CD4-positive, alpha-beta T cell (primary cell): Measurements from ENCODE around the gene TIMM22. TPM values are rescaled to one million over a fixed set of nuclear protein-coding genes. Genes with fewer than 3 reads are reported as not detected.
"Not testable (repeated sequence)": the region's sequence is repeated elsewhere in the genome, so short reads cannot be mapped to it uniquely, and the experiment has no call there.

Experiments
- ATAC-seq: fragments of 200-7000 bp; cut with Tn5 transposase; one replicate; pipeline ENCODE4 v1.10.0; 2022; ENCODE audit warnings: mild to moderate bottlenecking; ENCODE audit not compliant: poor library complexity
- CTCF ChIA-PET: fragments of 350-600 bp; sonication (Branson Sonifier 250); formaldehyde crosslinking; loops from one replicate; lab custom pipeline; 2021; ENCODE audit warnings: antibody characterized with exemption, inconsistent platforms; lab: Charles Lee
- POLR2A ChIA-PET: fragments of 350-600 bp; sonication (Branson Sonifier 250); formaldehyde crosslinking; loops from one replicate; lab custom pipeline; 2021; ENCODE audit warnings: antibody characterized with exemption, inconsistent platforms; lab: Charles Lee
- DNase-seq, 14 experiments: peaks; one replicate each; pipeline ENCODE4 v3.0.0-alpha.2; 2013 to 2020; ENCODE audit warnings: mixed read lengths in 2 of 14
- H3K27ac ChIP-seq, 2 donors: one replicate each; pipeline versions ENCODE4 v1.5.1 to v1.7.0; 2013; ENCODE audit warnings: low read length in 2 of 2, low read depth in 1 of 2, mild to moderate bottlenecking in 1 of 2
- H3K27me3 ChIP-seq, 2 experiments: 1 replicate in 1 of 2; 2 replicates in 1 of 2; pipeline versions ENCODE4 v1.6.1 to v1.7.0; 2013; ENCODE audit warnings: low read length in 2 of 2, control low read depth in 1 of 2, mild to moderate bottlenecking in 1 of 2, moderate library complexity in 1 of 2; ENCODE audit not compliant: insufficient read depth in 2 of 2, control insufficient read depth in 1 of 2
- H3K36me3 ChIP-seq: one replicate; pipeline ENCODE4 v1.6.1; 2013; ENCODE audit warnings: low read length, control low read depth; ENCODE audit not compliant: insufficient read depth
- H3K4me1 ChIP-seq: one replicate; pipeline ENCODE4 v1.6.1; 2013; ENCODE audit warnings: low read length, control low read depth; ENCODE audit not compliant: insufficient read depth
- H3K4me3 ChIP-seq: one replicate; pipeline ENCODE4 v1.5.1; 2013; ENCODE audit warnings: mild to moderate bottlenecking, low read length, moderate library complexity
- H3K9me3 ChIP-seq, 2 experiments: 1 replicate in 1 of 2; 2 replicates in 1 of 2; pipeline versions ENCODE4 v1.6.1 to v1.7.0; 2013; ENCODE audit warnings: low read length in 2 of 2, mild to moderate bottlenecking in 2 of 2, control low read depth in 1 of 2, moderate library complexity in 1 of 2; ENCODE audit not compliant: control insufficient read depth in 1 of 2, insufficient read depth in 1 of 2
- H3K27ac Mint-ChIP-seq: one replicate; pipeline ENCODE4 v1.8.0; 2020; ENCODE audit warnings: mixed read lengths
- H3K27me3 Mint-ChIP-seq: one replicate; pipeline ENCODE4 v1.8.0; 2021; ENCODE audit warnings: mixed read lengths
- H3K36me3 Mint-ChIP-seq: one replicate; pipeline ENCODE4 v1.8.0; 2021; ENCODE audit warnings: low read depth, mixed read lengths
- H3K4me1 Mint-ChIP-seq: one replicate; pipeline ENCODE4 v1.8.0; 2021; ENCODE audit warnings: low read depth, mixed read lengths
- H3K4me3 Mint-ChIP-seq: one replicate; pipeline ENCODE4 v1.8.0; 2020; ENCODE audit warnings: mild to moderate bottlenecking, mixed read lengths
- H3K9me3 Mint-ChIP-seq: one replicate; pipeline ENCODE4 v1.8.0; 2020; ENCODE audit warnings: mixed read lengths
- intact Hi-C, 2 experiments: fragments of 100-400 bp; cut with DNase I in 1 of 2; cut with micrococcal nuclease in 1 of 2; formaldehyde crosslinking; loops; one replicate each; pipeline versions ENCODE4 v1.15.1 to v1.9.0; 2023 to 2025; cut with DNase I, micrococcal nuclease
- total RNA-seq, 174 experiments: library from RNA in 2 of 174; stranded (reverse) in 2 of 174; gene quantifications; one replicate each; pipeline ENCODE4 v1.2.3 and lab custom pipeline; 2021 to 2026
- TF ChIP-seq, protein P1 (sequence below): fragments of 200-600 bp; IDR thresholded peaks from one replicate; pipeline ENCODE4 v1.8.0; 2022; ENCODE audit warnings: antibody characterized with exemption, mild to moderate bottlenecking

TIMM22 gene
- total RNA-seq, 2 experiments from 2014 or later: 10.2 to 10.9 TPM

DNA sequence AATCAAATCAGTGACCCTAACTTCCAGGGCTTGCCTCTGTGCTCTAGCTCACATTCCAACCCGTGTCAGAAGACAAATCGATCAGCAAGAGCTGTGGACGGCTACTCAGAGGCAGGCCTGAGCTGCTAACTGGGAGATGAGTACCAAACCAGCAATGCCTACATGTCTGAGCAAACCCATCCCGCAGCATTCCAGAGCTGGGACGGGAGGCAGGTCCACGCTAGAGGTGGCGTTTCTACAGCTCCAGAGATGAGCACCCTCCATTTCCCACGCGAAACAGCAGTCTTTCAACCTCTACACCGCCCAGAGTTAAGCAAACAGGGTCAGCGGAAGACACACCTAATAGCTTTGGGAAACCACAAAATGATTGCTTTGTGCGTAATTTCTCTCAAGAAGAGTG is 23.9 kb upstream of the TIMM22 start:
- Mint-ChIP-seq H3K27me3 (peaks cover 73% of the 10 kb centered on the region), H3K4me3 (no peak overlapping the region), H3K4me1 (peaks cover 2% of the 10 kb centered on the region), H3K36me3 (no peaks in the 10 kb centered on the region), H3K9me3 (no peaks in the 10 kb centered on the region), H3K27ac (no peak overlapping the region)
- POLR2A ChIA-PET: no interaction called here
- DNase-seq: no peak
- no peak overlapping the region for H3K4me3 ChIP-seq
- intact Hi-C loops: no loop called here
- peaks cover 2% of the 10 kb centered on the region for H3K4me1 ChIP-seq
- no peak overlapping the region for H3K27ac ChIP-seq
- ATAC-seq: no peak
- H3K9me3 ChIP-seq: no peaks in the 10 kb centered on the region
- H3K36me3 ChIP-seq: no peaks in the 10 kb centered on the region
- H3K27me3 ChIP-seq: peaks cover 23 to 36% of the 10 kb centered on the region in 2 experiments
- CTCF ChIA-PET: no interaction called here
- TF ChIP-seq, protein P1, sequence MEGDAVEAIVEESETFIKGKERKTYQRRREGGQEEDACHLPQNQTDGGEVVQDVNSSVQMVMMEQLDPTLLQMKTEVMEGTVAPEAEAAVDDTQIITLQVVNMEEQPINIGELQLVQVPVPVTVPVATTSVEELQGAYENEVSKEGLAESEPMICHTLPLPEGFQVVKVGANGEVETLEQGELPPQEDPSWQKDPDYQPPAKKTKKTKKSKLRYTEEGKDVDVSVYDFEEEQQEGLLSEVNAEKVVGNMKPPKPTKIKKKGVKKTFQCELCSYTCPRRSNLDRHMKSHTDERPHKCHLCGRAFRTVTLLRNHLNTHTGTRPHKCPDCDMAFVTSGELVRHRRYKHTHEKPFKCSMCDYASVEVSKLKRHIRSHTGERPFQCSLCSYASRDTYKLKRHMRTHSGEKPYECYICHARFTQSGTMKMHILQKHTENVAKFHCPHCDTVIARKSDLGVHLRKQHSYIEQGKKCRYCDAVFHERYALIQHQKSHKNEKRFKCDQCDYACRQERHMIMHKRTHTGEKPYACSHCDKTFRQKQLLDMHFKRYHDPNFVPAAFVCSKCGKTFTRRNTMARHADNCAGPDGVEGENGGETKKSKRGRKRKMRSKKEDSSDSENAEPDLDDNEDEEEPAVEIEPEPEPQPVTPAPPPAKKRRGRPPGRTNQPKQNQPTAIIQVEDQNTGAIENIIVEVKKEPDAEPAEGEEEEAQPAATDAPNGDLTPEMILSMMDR: no peak

DNA sequence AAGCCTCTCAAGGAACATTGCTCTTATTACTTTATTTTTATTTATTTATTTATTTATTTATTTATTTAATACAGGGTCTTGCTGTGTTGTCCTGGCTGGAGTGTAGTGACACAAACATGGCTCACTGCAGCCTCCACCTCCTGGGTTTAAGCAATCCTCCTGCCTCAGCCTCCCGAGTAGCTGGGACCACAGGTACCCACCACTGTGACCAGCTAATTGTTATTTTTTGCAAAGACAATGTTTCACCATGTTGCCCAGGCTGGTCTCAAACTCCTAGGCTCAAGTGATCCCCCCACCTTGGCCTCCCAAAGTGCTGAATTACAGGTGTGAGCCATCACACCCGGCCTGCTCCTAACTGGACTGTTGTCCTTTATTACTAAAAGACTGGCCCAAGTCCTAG is 22.2 kb upstream of the TIMM22 start:
- H3K27ac ChIP-seq, CTCF ChIA-PET, H3K4me3 Mint-ChIP-seq, H3K4me3 ChIP-seq, H3K36me3 Mint-ChIP-seq, H3K9me3 Mint-ChIP-seq, ATAC-seq, H3K4me1 Mint-ChIP-seq, H3K9me3 ChIP-seq, POLR2A ChIA-PET, H3K27ac Mint-ChIP-seq, DNase-seq, H3K36me3 ChIP-seq: not testable (repeated sequence)
- Histone ChIP-seq H3K4me1 (peaks cover 11% of the 10 kb centered on the region), H3K27me3 (peaks cover 24 to 44% of the 10 kb centered on the region in 2 experiments)
- H3K27me3 Mint-ChIP-seq: peaks cover 61% of the 10 kb centered on the region
- intact Hi-C loops: loop anchor here in 1 of 2 experiments (5.0 kb wide), 1 partner anchor 262 kb away; the partner anchor contains the start of gene VPS53

- POLR2A ChIA-PET: no interaction called here
- CTCF ChIA-PET: interaction anchor here (1.6 kb wide), 1 partner anchor 21 kb away, joined by 6 read pairs; the partner anchor contains the start of gene TIMM22
- H3K27me3 ChIP-seq: peaks cover 24 to 43% of the 10 kb centered on the region in 2 experiments
These were observed 21.5 kb upstream of the TIMM22 start for GRCh38 chr17:975371-975915.

More at GRCh38 chr17:975371-975915, 21.5 kb upstream of the TIMM22 start:
- intact Hi-C loops: loop anchor here in 1 of 2 experiments (5.0 kb wide), 1 partner anchor 263 kb away; the partner anchor contains the start of gene VPS53
- no peak overlapping the region for H3K27ac Mint-ChIP-seq
- no peak overlapping the region for H3K4me3 Mint-ChIP-seq
- peaks cover 54% of the 10 kb centered on the region for H3K27me3 Mint-ChIP-seq
- Histone ChIP-seq H3K36me3 (no peaks in the 10 kb centered on the region), H3K9me3 (no peaks in the 10 kb centered on the region), H3K4me1 (peaks cover 18% of the 10 kb centered on the region), H3K4me3 (no peak overlapping the region), H3K27ac (no peak overlapping the region)
- H3K36me3 Mint-ChIP-seq: no peaks in the 10 kb centered on the region
- TF ChIP-seq, protein P1: no peak
- peaks cover 10% of the 10 kb centered on the region for H3K4me1 Mint-ChIP-seq
- DNase-seq (no peak), ATAC-seq (no peak)
- no peaks in the 10 kb centered on the region for H3K9me3 Mint-ChIP-seq
